ENCODE measurements around the gene PTH1R.

PTH1R gene

GRCh38 chr3:46873521-46873920 is 4.0 kb upstream of the PTH1R start:
- Histone ChIP-seq H3K4me2 (peak overlapping the region; percentile 72 to 93 (median 84)), H3K27me3 (peaks cover 0 to 8% (median 0%) of the 10 kb centered on the region in 11 experiments; a peak in 2 of 22 replicates)
- no peak for TF ChIP-seq Cebpa-rat (IDR thresholded peaks at IDR 0.05)

GRCh38 chr3:46874430-46874829 is 3.1 kb upstream of the PTH1R start:
- Histone ChIP-seq H3K36me3 (no peaks in the 10 kb centered on the region), H3K27me3 (peaks cover 0 to 16% (median 6%) of the 10 kb centered on the region in 11 experiments; a peak in 14 of 22 replicates), H3K4me3 (peak overlapping the region in 2 of 10 experiments; percentile 18 to 19; a peak in 3 of 20 replicates), H3K4me2 (peak overlapping the region; percentile 72 to 93 (median 84)), H3K27ac (peak overlapping the region in 6 of 11 experiments; percentile 6 to 65 (median 52); a peak in 9 of 22 replicates), H4K20me1 (peaks cover 0 to 17% (median 0%) of the 10 kb centered on the region in 11 experiments; a peak in 3 of 22 replicates), H3K9me3 (replicated peaks in 1 of 11) (no peaks in the 10 kb centered on the region), H3K4me1 (peaks cover 27 to 80% (median 65%) of the 10 kb centered on the region in 10 experiments), H3K9ac (peak overlapping the region in 4 of 11 experiments; percentile 38 to 51 (median 43); a peak in 10 of 22 replicates)
- no peak for TF ChIP-seq Cebpa-rat (IDR thresholded peaks at IDR 0.05)

More at GRCh38 chr3:46873521-46873920, 4.0 kb upstream of the PTH1R start:
- Histone ChIP-seq H3K27ac (peak overlapping the region in 5 of 11 experiments; percentile 2 to 65 (median 63); a peak in 8 of 22 replicates), H3K9me3 (replicated peaks in 1 of 11) (no peaks in the 10 kb centered on the region), H3K36me3 (no peaks in the 10 kb centered on the region), H3K4me1 (peaks cover 27 to 83% (median 66%) of the 10 kb centered on the region in 10 experiments), H3K4me3 (peak overlapping the region in 2 of 10 experiments; percentile 19 to 21; a peak in 2 of 20 replicates), H4K20me1 (peaks cover 0 to 13% (median 0%) of the 10 kb centered on the region in 11 experiments; a peak in 3 of 22 replicates), H3K9ac (peak overlapping the region in 5 of 11 experiments; percentile 1 to 44 (median 38); a peak in 7 of 22 replicates)

DNA sequence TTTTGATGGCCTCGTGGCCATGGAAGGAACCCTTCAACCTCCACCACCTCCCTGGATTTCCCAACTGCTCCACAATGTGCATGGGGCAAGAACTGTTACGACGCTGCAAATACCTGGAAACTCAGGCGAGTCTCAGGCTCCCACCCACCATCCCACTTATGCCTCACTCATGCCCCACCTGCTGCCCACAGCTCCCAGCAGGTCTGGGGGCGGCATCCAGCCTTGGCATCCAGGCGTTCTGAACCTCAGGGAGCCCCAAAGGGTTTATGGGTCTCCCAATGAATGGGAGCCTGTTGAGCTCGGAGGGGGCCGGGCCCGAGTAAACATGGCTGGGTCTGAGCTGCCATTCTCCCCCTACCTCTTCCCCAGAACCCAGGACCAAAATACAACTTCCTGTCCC is 2.0 kb upstream of the PTH1R start:
- TF ChIP-seq Cebpa-rat (IDR thresholded peaks at IDR 0.05): no peak
- peak overlapping the region in 9 of 11 experiments; percentile 72 to 93 (median 84); a peak in 18 of 22 replicates for H3K4me2 ChIP-seq
- peak overlapping the region in 2 of 11 experiments; percentile 1 to 15; a peak in 1 of 22 replicates for H3K9ac ChIP-seq
- no peak overlapping the region for H3K4me3 ChIP-seq
- H3K27me3 ChIP-seq: peaks cover 11 to 26% (median 18%) of the 10 kb centered on the region in 11 experiments
- H3K36me3 ChIP-seq: no peaks in the 10 kb centered on the region
- peaks cover 27 to 84% (median 65%) of the 10 kb centered on the region in 10 experiments for H3K4me1 ChIP-seq
- 0 out of 22 replicates have a peak overlapping the region, but pooled peaks of 1 of the 11 experiments have one; percentile 11 for H3K27ac ChIP-seq
- H3K9me3 ChIP-seq (replicated peaks in 1 of 11): no peaks in the 10 kb centered on the region
- peaks cover 0 to 28% (median 0%) of the 10 kb centered on the region in 11 experiments; a peak in 4 of 22 replicates for H4K20me1 ChIP-seq

DNA sequence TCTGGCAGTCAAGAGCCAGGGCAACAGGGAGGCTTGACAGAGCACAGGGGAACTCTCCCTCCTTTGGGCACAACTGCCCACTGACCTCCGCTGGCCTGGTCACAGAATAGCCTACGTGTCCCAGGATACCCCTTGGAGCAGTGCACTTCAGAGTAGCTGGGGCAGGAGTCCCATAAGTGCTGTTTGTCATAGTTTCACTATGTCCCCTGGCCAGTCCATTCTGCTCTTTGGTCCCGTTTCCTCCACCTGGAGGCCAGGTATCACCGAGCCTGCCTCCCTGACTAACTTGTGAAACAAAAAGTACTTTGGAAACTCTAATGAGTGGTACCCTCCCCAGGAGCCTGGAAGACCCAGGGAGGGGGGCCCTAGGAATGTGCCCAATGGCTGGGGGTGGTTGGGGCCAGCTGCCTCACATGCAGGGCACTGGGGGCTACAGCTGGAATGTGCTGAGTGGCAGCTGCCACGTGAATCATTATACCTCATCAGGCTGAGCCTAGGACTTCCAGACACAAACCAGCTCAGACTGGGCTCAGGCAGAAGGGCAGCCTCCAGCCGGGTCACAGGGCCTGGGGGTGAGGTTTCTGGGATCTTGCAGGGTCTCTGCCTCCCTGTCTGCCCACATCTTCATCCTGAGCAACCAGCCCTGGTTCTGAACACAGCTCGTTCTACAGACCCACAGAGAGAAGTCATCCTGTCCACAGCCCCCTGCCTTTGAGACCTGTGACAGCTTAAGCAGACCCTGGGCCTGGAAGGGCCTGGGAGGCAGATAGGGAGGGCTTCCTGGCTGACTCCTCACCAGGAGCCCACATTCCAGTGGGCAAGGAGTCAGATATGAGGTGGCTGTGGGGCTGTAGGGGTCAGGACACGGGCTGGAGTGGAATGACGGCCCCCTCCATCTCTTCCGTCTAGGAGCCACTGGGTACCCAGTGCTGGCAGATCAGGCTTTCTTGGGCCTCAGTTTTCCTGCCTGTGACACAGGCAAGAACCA is 914 bp upstream of the PTH1R start:
- 0 out of 22 replicates have a peak overlapping the region, but pooled peaks of 2 of the 11 experiments have one; percentile 1 to 16 for H3K9ac ChIP-seq
- H3K36me3 ChIP-seq: no peaks in the 10 kb centered on the region
- H3K4me3 ChIP-seq: no peak overlapping the region
- peaks cover 0 to 36% (median 0%) of the 10 kb centered on the region in 11 experiments; a peak in 5 of 22 replicates for H4K20me1 ChIP-seq
- peak overlapping the region in 9 of 11 experiments; percentile 72 to 93 (median 84); a peak in 16 of 22 replicates for H3K4me2 ChIP-seq
- H3K27ac ChIP-seq: 0 out of 22 replicates have a peak overlapping the region, but pooled peaks of 1 of the 11 experiments have one; percentile 11
- no peak for TF ChIP-seq Cebpa-rat (IDR thresholded peaks at IDR 0.05)
- H3K27me3 ChIP-seq: peaks cover 21 to 37% (median 28%) of the 10 kb centered on the region in 11 experiments
- H3K9me3 ChIP-seq (replicated peaks in 1 of 11): no peaks in the 10 kb centered on the region
- peaks cover 27 to 84% (median 67%) of the 10 kb centered on the region in 10 experiments for H3K4me1 ChIP-seq

GRCh38 chr3:46878781-46879436 is 1.4 kb downstream of the PTH1R start:
- Histone ChIP-seq H3K27me3 (peaks cover 42 to 54% (median 49%) of the 10 kb centered on the region in 11 experiments), H3K4me3 (no peak overlapping the region), H4K20me1 (peaks cover 0 to 46% (median 12%) of the 10 kb centered on the region in 11 experiments; a peak in 14 of 22 replicates), H3K4me1 (peaks cover 17 to 81% (median 67%) of the 10 kb centered on the region in 10 experiments), H3K9ac (no peak overlapping the region), H3K9me3 (replicated peaks in 1 of 11) (no peaks in the 10 kb centered on the region), H3K36me3 (no peaks in the 10 kb centered on the region), H3K4me2 (peak overlapping the region in 9 of 11 experiments; percentile 19 to 93 (median 81); a peak in 14 of 22 replicates), H3K27ac (no peak overlapping the region)
- TF ChIP-seq Cebpa-rat (IDR thresholded peaks at IDR 0.05): no peak

- peak overlapping the region in 6 of 10 experiments; percentile 60 to 75 (median 64); a peak in 8 of 20 replicates for H3K4me3 ChIP-seq
- peaks cover 4 to 65% (median 48%) of the 10 kb centered on the region in 10 experiments; a peak in 18 of 20 replicates for H3K4me1 ChIP-seq
- H3K27me3 ChIP-seq: peaks cover 54 to 72% (median 68%) of the 10 kb centered on the region in 11 experiments
- H3K9me3 ChIP-seq (replicated peaks in 1 of 11): no peaks in the 10 kb centered on the region
- peaks cover 0 to 53% (median 16%) of the 10 kb centered on the region in 11 experiments; a peak in 14 of 22 replicates for H4K20me1 ChIP-seq
- peak overlapping the region in 2 of 11 experiments; percentile 43 to 75; a peak in 2 of 22 replicates for H3K9ac ChIP-seq
- no peaks in the 10 kb centered on the region for H3K36me3 ChIP-seq
- no peak overlapping the region for H3K27ac ChIP-seq
- TF ChIP-seq Cebpa-rat (IDR thresholded peaks at IDR 0.05): no peak
- peak overlapping the region in 10 of 11 experiments; percentile 92 to 100 (median 97); a peak in 16 of 22 replicates for H3K4me2 ChIP-seq
Observed at GRCh38 chr3:46880884-46881595, 3.5 kb downstream of the PTH1R start.

DNA sequence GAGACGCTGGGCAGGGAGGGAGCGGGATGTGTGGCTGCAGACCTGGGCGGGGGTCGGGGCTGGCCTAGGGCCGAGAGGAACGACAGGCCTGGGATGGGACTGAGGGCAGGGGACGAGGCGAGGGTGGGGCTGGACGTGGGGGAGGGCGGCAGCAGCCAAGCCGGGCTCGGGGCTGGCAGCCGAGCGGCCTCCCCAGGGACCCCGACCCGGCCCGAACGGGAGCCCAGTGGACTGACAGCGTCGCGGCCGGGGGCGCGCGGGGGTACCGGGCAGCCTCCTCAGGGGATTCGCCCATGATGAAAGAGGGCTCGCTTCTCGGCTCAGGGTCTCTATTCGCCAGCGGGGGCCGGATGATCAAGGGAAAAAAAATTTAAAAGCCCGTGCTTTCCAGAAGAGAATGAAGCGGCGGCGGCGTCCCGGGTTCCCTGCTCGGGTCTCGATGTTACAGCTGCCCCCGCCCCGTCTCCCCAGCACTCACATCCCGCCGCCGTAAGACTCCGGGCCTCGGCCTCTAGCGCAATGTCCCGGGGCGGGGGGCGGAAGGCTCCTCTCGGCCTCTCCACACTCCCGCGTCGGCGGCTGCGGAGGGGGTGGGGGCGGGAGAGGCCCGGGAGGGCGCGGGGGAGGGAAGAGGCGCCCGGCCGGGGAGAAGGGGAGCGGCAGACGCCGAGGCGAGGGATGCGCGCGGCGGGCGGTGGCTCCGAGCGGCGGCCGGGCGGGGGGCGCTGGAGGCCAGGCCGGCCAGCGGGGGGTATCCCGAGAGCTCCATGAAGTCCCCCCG is 4.3 kb downstream of the PTH1R start:
- Histone ChIP-seq H3K27ac (no peak overlapping the region), H3K27me3 (peaks cover 54 to 72% (median 68%) of the 10 kb centered on the region in 11 experiments), H3K4me3 (peak overlapping the region; percentile 50 to 75 (median 62)), H3K9ac (peak overlapping the region in 10 of 11 experiments; percentile 21 to 75 (median 62); a peak in 17 of 22 replicates), H3K36me3 (no peaks in the 10 kb centered on the region), H3K4me1 (peaks cover 4 to 58% (median 40%) of the 10 kb centered on the region in 10 experiments; a peak in 18 of 20 replicates), H3K4me2 (peak overlapping the region; percentile 92 to 100 (median 97)), H4K20me1 (peaks cover 0 to 51% (median 16%) of the 10 kb centered on the region in 11 experiments; a peak in 14 of 22 replicates), H3K9me3 (replicated peaks in 1 of 11) (no peaks in the 10 kb centered on the region)
- TF ChIP-seq Cebpa-rat (IDR thresholded peaks at IDR 0.05): no peak

Measured in BLaER1 treated with 17β-estradiol and CSF1 and Interleukin-3, amounts not matched to agents 10 nM and 100 nM (cell line).